K562 (cell line): Measurements from ENCODE around the gene SLC37A3. TPM values are rescaled to one million over a fixed set of nuclear protein-coding genes. Genes with fewer than 3 reads are reported as not detected.

Source experiments
- ATAC-seq: fragments of 200-7000 bp; cut with Tn5 transposase; 3 replicates; pipeline ENCODE4 v1.9.1; 2020; ENCODE audit warnings: moderate library complexity
- BruUV-seq: library from RNA; stranded (reverse); fragments of 400-500 nt; replicated peaks from 2 replicates; lab custom pipeline; 2021; lab: Mats Ljungman, UMichigan
- CTCF ChIA-PET: fragments of 300-600 bp; formaldehyde crosslinking; extraction: SDS; loops from one replicate; lab custom pipeline; 2021; ENCODE audit warnings: low intra/inter-chr PET ratio; lab: Yijun Ruan, JAX
- POLR2A ChIA-PET: fragments of 300-600, 350-650 bp; sonication (Branson Sonifier 250); formaldehyde crosslinking; extraction: SDS; loops from one replicate; lab custom pipeline; 2021; ENCODE audit warnings: antibody characterized with exemption, inconsistent platforms; lab: Yijun Ruan, JAX
- DNase-seq, 4 experiments: peaks; one replicate each; pipeline versions ENCODE4 v3.0.0 to v3.0.0-alpha.2; 2011 to 2018; ENCODE audit warnings: low spot score in 3 of 4, mixed read lengths in 3 of 4; ENCODE audit errors: extremely low read depth in 1 of 4
- FAIRE-seq: peaks from 2 replicates; lab custom pipeline; 2011; peaks lifted over from hg19 to GRCh38; lab: Jason Lieb, UNC
- H2AFZ ChIP-seq: 2 replicates; pipeline ENCODE4 v1.6.0; 2011; ENCODE audit warnings: low read depth, low read length, control low read depth, inconsistent platforms
- H3K27ac ChIP-seq: fragments of 200-600 bp; 3 replicates; pipeline ENCODE4 v1.8.0; 2011; ENCODE audit warnings: low read depth, mild to moderate bottlenecking, control low read depth, inconsistent platforms, low read length, moderate library complexity, mixed read lengths; ENCODE audit errors: extremely low read depth
- H3K27me3 ChIP-seq, 2 experiments: fragments of 300-600 bp in 1 of 2; 2 replicates in 1 of 2; 3 replicates in 1 of 2; pipeline versions ENCODE4 v1.6.0 to v1.8.0; 2011; ENCODE audit warnings: inconsistent platforms in 2 of 2, low read length in 2 of 2, mild to moderate bottlenecking in 1 of 2, mixed read lengths in 1 of 2, moderate library complexity in 1 of 2; ENCODE audit not compliant: control insufficient read depth in 2 of 2, insufficient read depth in 2 of 2
- H3K36me3 ChIP-seq: fragments of 300-600 bp; 3 replicates; pipeline ENCODE4 v1.8.0; 2011; ENCODE audit warnings: mild to moderate bottlenecking, low read length, inconsistent platforms; ENCODE audit not compliant: control insufficient read depth, insufficient read depth
- H3K4me1 ChIP-seq, 2 experiments: fragments of 200-600 bp in 1 of 2; replicated peaks in 1 of 2; 2 replicates in 1 of 2; 3 replicates in 1 of 2; pipeline versions ENCODE4 v1.5.1 to v1.8.0; 2011; ENCODE audit warnings: inconsistent platforms in 2 of 2, low read length in 2 of 2, mild to moderate bottlenecking in 1 of 2, mixed read lengths in 1 of 2, moderate library complexity in 1 of 2; ENCODE audit not compliant: control insufficient read depth in 2 of 2, insufficient read depth in 2 of 2
- H3K4me2 ChIP-seq: 2 replicates; pipeline ENCODE4 v1.6.1; 2011; ENCODE audit warnings: low read length, control low read depth, inconsistent platforms, mixed read lengths; ENCODE audit not compliant: insufficient read depth
- H3K4me3 ChIP-seq: fragments of 200-600 bp; sonication (generic), shearing (Covaris generic); 2 replicates; pipeline ENCODE4 v1.5.1; 2016; ENCODE audit warnings: control low read depth, inconsistent platforms
- H3K79me2 ChIP-seq: fragments of 200-600 bp; 3 replicates; pipeline ENCODE4 v1.8.0; 2011; ENCODE audit warnings: low read length, inconsistent platforms; ENCODE audit not compliant: control insufficient read depth, insufficient read depth
- H3K9ac ChIP-seq, 2 experiments: 2 replicates each; pipeline versions ENCODE4 v1.6.0 to v1.6.1; 2011; ENCODE audit warnings: low read depth in 2 of 2, low read length in 2 of 2, control low read depth in 1 of 2, inconsistent platforms in 1 of 2, mild to moderate bottlenecking in 1 of 2, mixed read lengths in 1 of 2; ENCODE audit not compliant: insufficient read depth in 1 of 2
- H3K9me1 ChIP-seq: one replicate; pipeline ENCODE4 v1.6.0; 2011; ENCODE audit warnings: inconsistent platforms, mild to moderate bottlenecking, low read length, moderate library complexity; ENCODE audit not compliant: control insufficient read depth, insufficient read depth
- H3K9me3 ChIP-seq: replicated peaks from 2 replicates; pipeline ENCODE4 v1.5.1; 2011; ENCODE audit warnings: low read depth, low read length, inconsistent platforms; ENCODE audit not compliant: control insufficient read depth, insufficient read depth
- H4K20me1 ChIP-seq: replicated peaks from 2 replicates; pipeline ENCODE4 v1.6.1; 2011; ENCODE audit warnings: low read length, inconsistent platforms, mixed read lengths; ENCODE audit not compliant: control insufficient read depth, insufficient read depth
- BRD4 ChIP-seq: fragments of 200-600 bp; sonication (generic); IDR thresholded peaks from 2 replicates; pipeline ENCODE4 v1.6.1; 2017; ENCODE audit warnings: inconsistent platforms
- E2F1 ChIP-seq: sonication (generic); formaldehyde crosslinking; IDR thresholded peaks from 2 replicates; pipeline ENCODE4 v1.8.1; 2023; ENCODE audit warnings: mild to moderate bottlenecking, missing genetic modification reagents, moderate library complexity
- GTF2B ChIP-seq: IDR thresholded peaks from 2 replicates; pipeline ENCODE4 v1.6.1; 2011; ENCODE audit not compliant: insufficient read length; ENCODE audit errors: extremely low read depth
- HNRNPH1 ChIP-seq: fragments of 200-400 bp; formaldehyde crosslinking; optimal IDR thresholded peaks from 2 replicates; pipeline ENCODE3; 2017; ENCODE audit warnings: low read depth, mild to moderate bottlenecking, low read length, moderate library complexity
- NFIX ChIP-seq: fragments of 250-450 bp; sonication (Bioruptor Pico); IDR thresholded peaks from 2 replicates; pipeline ENCODE4 v1.4.0; 2020; ENCODE audit warnings: low read depth, mild to moderate bottlenecking, moderate library complexity
- NR2C1 ChIP-seq, 2 experiments: fragments of 450-650 bp; IDR thresholded peaks; 2 replicates each; pipeline ENCODE4 v1.6.1; 2017; ENCODE audit warnings: mild to moderate bottlenecking in 2 of 2, antibody characterized with exemption in 1 of 2, inconsistent platforms in 1 of 2, missing compliant biosample characterization in 1 of 2, missing genetic modification characterization in 1 of 2
- NR2C2 ChIP-seq, 2 experiments: fragments of 200-800 bp in 1 of 2; sonication (Bioruptor generic) in 1 of 2; sonication (generic) in 1 of 2; formaldehyde crosslinking in 1 of 2; IDR thresholded peaks; 2 replicates each; pipeline versions ENCODE4 v1.6.1 to v1.8.0; 2016 to 2022; ENCODE audit warnings: mild to moderate bottlenecking in 1 of 2, missing compliant biosample characterization in 1 of 2, missing genetic modification characterization in 1 of 2, missing genetic modification reagents in 1 of 2
- NR4A1 ChIP-seq, 2 experiments: fragments of 250-450 bp in 1 of 2; fragments of 450-650 bp in 1 of 2; sonication (Bioruptor Pico) in 1 of 2; IDR thresholded peaks; 2 replicates each; pipeline versions ENCODE4 v1.4.0 to v1.6.1; 2016 to 2020; ENCODE audit warnings: mild to moderate bottlenecking in 2 of 2, missing compliant biosample characterization in 1 of 2, missing genetic modification characterization in 1 of 2, moderate library complexity in 1 of 2
- WGBS: fragments of 100-300 bp; shearing (Covaris generic); methylation state at CpG from one replicate; pipeline ENCODE4 v1.1.6; 2016; ENCODE audit warnings: low coverage, mixed read lengths; ENCODE audit not compliant: insufficient coverage; ENCODE audit errors: missing lambda C conversion rate; 5-methylcytosine and 5-hydroxymethylcytosine counted together
- in situ Hi-C: fragments of 300-500 bp; cut with MboI; formaldehyde crosslinking; loops from 4 replicates; pipeline ENCODE4 v1.15.0; 2018; ENCODE audit warnings: inconsistent platforms, mixed read lengths
- intact Hi-C: fragments of 100-400 bp; cut with micrococcal nuclease; formaldehyde crosslinking; loops from 2 replicates; pipeline ENCODE4 v1.14.2; 2022
- polyA plus RNA-seq, 8 experiments: library from polyadenylated mRNA; depleted of rRNA in 4 of 8; stranded (reverse) in 5 of 8; unstranded in 3 of 8; fragments of >200 nt; fragmentation: Nextera tagmentation in 2 of 8; fragmentation: Illumina TruSeq in 1 of 8; extraction: Ambion mirVana in 2 of 8; extraction: Trizol in 1 of 8; gene quantifications; 2 replicates each; pipeline versions ENCODE4 v1.2.1 to v1.2.3, GENCODE V29; 2011 to 2014; ENCODE audit warnings: inconsistent platforms in 1 of 8, missing spikeins in 1 of 8
- total RNA-seq, 7 experiments: library from RNA; depleted of rRNA in 6 of 7; stranded (reverse); fragments of >200 nt in 6 of 7; fragmentation: Illumina TruSeq in 2 of 7; extraction: Trizol in 2 of 7; gene quantifications; 2 replicates each; pipeline versions ENCODE4 v1.2.1 to v1.2.3, GENCODE V29; 2011 to 2021; ENCODE audit warnings: low replicate concordance in 1 of 7

Gene SLC37A3
- total and polyA plus RNA-seq, 9 of the 15 experiments (the other 6 are each of a cell fraction or from before 2014, with no cell fraction given) = 11.7 to 59.1 (median 26.8) TPM

GRCh38 chr7:140358024-140358411 lies 40.3 kb downstream of the SLC37A3 start:
- no peak for DNase-seq
- in situ Hi-C loops = no loop called here
- peaks cover 47% of the 10 kb centered on the region; the same call in 2 of the 3 replicates for H3K36me3 ChIP-seq
- H3K9me1 ChIP-seq = no peaks in the 10 kb centered on the region
- no peak for FAIRE-seq
- no peak overlapping the region for H2AFZ ChIP-seq
- H3K4me3 ChIP-seq = no peak overlapping the region
- H3K9ac ChIP-seq = no peak overlapping the region
- BruUV-seq = no TSS peak
- no peaks in the 10 kb centered on the region for H3K9me3 ChIP-seq
- H3K4me1 ChIP-seq = peaks cover 3 to 7% of the 10 kb centered on the region in 2 experiments; a peak in 4 of 5 replicates
- no peak overlapping the region for H3K27ac ChIP-seq
- H3K27me3 ChIP-seq = no peaks in the 10 kb centered on the region
- ChIA-PET POLR2A (no interaction called here), CTCF (no interaction called here)
- intact Hi-C loops = no loop called here
- H4K20me1 ChIP-seq = no peaks in the 10 kb centered on the region
- H3K79me2 ChIP-seq = no peaks in the 10 kb centered on the region
- 96% methylated on average over 3 of the region's 3 CpGs for WGBS
- TF ChIP-seq HNRNPH1 (no peak), NR2C1 (IDR thresholded peaks at IDR 0.05) (peak; percentile 68; the same call in 1 of the 2 replicates), NR2C1 (tag; IDR thresholded peaks at IDR 0.05) (peak; percentile 64), NFIX (CRISPR knock-in tag) (no peak), E2F1 (CRISPR knock-in tag) (no peak), BRD4 (no peak), NR4A1 (CRISPR knock-in tag; IDR thresholded peaks at IDR 0.05) (no peak), NR4A1 (tag; IDR thresholded peaks at IDR 0.05) (no peak), GTF2B (no peak), NR2C2 (CRISPR knock-in tag; IDR thresholded peaks at IDR 0.05) (no peak), NR2C2 (tag; IDR thresholded peaks at IDR 0.05) (peak; percentile 30; the same call in 1 of the 2 replicates)
- no peak overlapping the region for H3K4me2 ChIP-seq
- ATAC-seq = no peak
